Neural progenitor cell (in vitro differentiated cells): ENCODE measurements around the gene HNRNPL. TPM values are rescaled to one million over a fixed set of nuclear protein-coding genes. Genes with fewer than 3 reads are reported as not detected.
A peak's percentile ranks its signal among the peaks of the same experiment; 100 is the strongest.

Experiments used
- DNase-seq: peaks from one replicate; pipeline ENCODE4 v3.0.0-alpha.2; 2016; ENCODE audit warnings: low spot score
- H2AFZ ChIP-seq: fragments of 200-600 bp; sonication (generic); replicated peaks from 2 replicates; pipeline ENCODE4 v1.6.1; 2016; ENCODE audit warnings: antibody characterized with exemption
- H3F3A ChIP-seq: fragments of 200-600 bp; sonication (generic); 2 replicates; pipeline ENCODE4 v1.6.1; 2016; ENCODE audit warnings: antibody characterized with exemption, low read depth
- H3K27ac ChIP-seq: fragments of 200-600 bp; sonication (generic); 2 replicates; pipeline ENCODE4 v1.5.1; 2016; ENCODE audit warnings: mild to moderate bottlenecking
- H3K27me3 ChIP-seq: fragments of 200-600 bp; sonication (generic); 2 replicates; pipeline ENCODE4 v1.6.1; 2016; ENCODE audit warnings: mild to moderate bottlenecking, moderate library complexity
- H3K36me3 ChIP-seq: fragments of 200-600 bp; sonication (generic); 2 replicates; pipeline ENCODE4 v1.5.1; 2016
- H3K4me1 ChIP-seq: fragments of 200-600 bp; sonication (generic); 2 replicates; pipeline ENCODE4 v1.6.1; 2016; ENCODE audit warnings: mixed run types
- H3K4me2 ChIP-seq: fragments of 200-600 bp; sonication (generic); 2 replicates; pipeline ENCODE4 v1.6.1; 2016
- H3K4me3 ChIP-seq: fragments of 200-600 bp; sonication (generic); 2 replicates; pipeline ENCODE4 v1.5.1; 2016
- H3K79me2 ChIP-seq: fragments of 200-600 bp; sonication (generic); 2 replicates; pipeline ENCODE4 v1.6.1; 2016; ENCODE audit warnings: low read depth
- H3K9ac ChIP-seq: fragments of 200-600 bp; sonication (generic); 2 replicates; pipeline ENCODE4 v1.6.1; 2016
- H3K9me3 ChIP-seq: fragments of 200-600 bp; sonication (generic); 2 replicates; pipeline ENCODE4 v1.5.1; 2016; ENCODE audit warnings: low read depth
- H4K20me1 ChIP-seq: fragments of 200-600 bp; sonication (generic); 2 replicates; pipeline ENCODE4 v1.6.1; 2016; ENCODE audit warnings: low read depth
- H3K27ac Mint-ChIP-seq: 3 replicates; pipeline ENCODE4 v1.8.0; 2021; ENCODE audit warnings: mixed read lengths
- H3K27me3 Mint-ChIP-seq: 2 replicates; pipeline ENCODE4 v1.8.0; 2022; ENCODE audit warnings: low read depth, mild to moderate bottlenecking, inconsistent platforms, moderate library complexity, mixed read lengths; ENCODE audit not compliant: insufficient read depth
- H3K36me3 Mint-ChIP-seq: 3 replicates; pipeline ENCODE4 v1.8.0; 2021; ENCODE audit warnings: mixed read lengths
- H3K4me1 Mint-ChIP-seq: 3 replicates; pipeline ENCODE4 v1.8.0; 2021; ENCODE audit warnings: mixed read lengths
- H3K4me3 Mint-ChIP-seq: 3 replicates; pipeline ENCODE4 v1.8.0; 2021; ENCODE audit warnings: mild to moderate bottlenecking, moderate library complexity, mixed read lengths
- H3K9me3 Mint-ChIP-seq: 3 replicates; pipeline ENCODE4 v1.8.0; 2020; ENCODE audit warnings: mixed read lengths
- EZH2 ChIP-seq: fragments of 200-600 bp; sonication (generic); IDR thresholded peaks from 2 replicates; pipeline ENCODE4 v1.6.1; 2017; ENCODE audit warnings: antibody characterized with exemption, mild to moderate bottlenecking, moderate library complexity
- EZH2phosphoT487 ChIP-seq: fragments of 200-600 bp; sonication (generic); IDR thresholded peaks from 2 replicates; pipeline ENCODE4 v1.6.1; 2017; ENCODE audit warnings: antibody characterized with exemption
- total RNA-seq: library from RNA; depleted of rRNA; stranded (reverse); fragments of >200 nt; gene quantifications from 2 replicates; pipeline ENCODE4 v1.2.3, GENCODE V29; 2015; ENCODE audit warnings: low replicate concordance
- TF ChIP-seq, protein P1 (sequence below): fragments of 200-600 bp; sonication (generic); IDR thresholded peaks from 2 replicates; pipeline ENCODE4 v1.5.1; 2017; ENCODE audit warnings: antibody characterized with exemption, mild to moderate bottlenecking

The HNRNPL gene
- total RNA-seq, 1 donor from 2014 or later: 436 TPM

DNA sequence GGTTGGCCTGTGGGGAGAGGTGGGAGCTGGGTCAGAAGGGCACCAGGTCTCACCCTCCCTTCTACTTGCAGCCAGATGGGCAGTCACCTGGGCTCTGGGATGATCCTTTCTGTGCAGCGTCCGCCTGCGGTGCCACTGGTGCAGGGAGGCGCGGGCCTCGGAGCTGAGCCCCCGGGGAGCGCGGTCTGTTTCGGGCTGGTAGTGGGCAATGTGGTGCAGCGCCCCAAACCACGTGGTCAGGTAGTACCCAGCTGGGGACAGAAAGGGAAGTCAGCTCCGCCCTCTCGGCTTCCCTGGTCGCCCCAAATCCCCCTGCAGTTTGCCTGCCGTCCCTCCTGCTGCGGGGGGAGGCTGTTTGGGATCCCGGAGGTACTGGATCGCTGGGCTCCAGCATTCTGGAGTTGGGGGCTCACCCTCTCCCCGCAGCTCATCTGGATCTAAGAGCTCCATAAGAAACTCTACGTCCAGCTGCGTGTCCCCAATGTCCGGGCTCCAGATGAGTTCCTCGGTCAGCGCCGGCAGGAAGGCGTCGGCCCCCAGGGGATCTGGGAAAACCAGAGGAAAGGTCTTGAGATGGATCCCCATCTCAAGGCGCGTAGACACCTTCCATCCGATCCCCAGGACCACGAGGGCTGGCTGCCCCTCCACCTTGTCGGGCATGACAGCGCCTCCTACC lies 19.5 kb upstream of the HNRNPL start:
- no peak for DNase-seq
- peak overlapping the region; percentile 96 for H2AFZ ChIP-seq

DNA sequence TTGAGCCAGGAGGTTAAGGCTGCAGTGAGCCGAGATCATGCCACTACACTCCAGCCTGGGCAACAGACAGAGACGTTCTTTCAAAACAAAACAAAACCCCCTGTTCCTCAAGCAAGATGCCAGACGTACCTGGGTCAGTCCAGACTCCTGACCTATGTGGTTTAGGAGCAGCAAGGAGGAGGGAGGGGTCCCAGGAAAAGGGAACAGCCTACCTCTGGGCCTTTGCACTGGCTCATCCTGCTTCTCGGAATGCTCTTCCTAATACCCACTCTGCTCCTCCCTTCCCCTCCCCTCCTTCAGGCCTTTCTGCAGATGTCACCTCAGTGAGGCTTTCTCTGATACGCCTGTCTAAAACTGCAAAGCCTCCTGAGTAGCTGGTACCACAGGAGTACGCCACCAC lies 18.8 kb upstream of the HNRNPL start:
- H3K79me2 ChIP-seq: no peaks in the 10 kb centered on the region
- H3F3A ChIP-seq: peaks cover 2% of the 10 kb centered on the region
- H2AFZ ChIP-seq: no peak overlapping the region
- Mint-ChIP-seq H3K4me1 (peaks cover 20% of the 10 kb centered on the region), H3K9me3 (peaks cover 4% of the 10 kb centered on the region), H3K27ac (no peak overlapping the region), H3K36me3 (no peaks in the 10 kb centered on the region), H3K27me3 (peaks cover 12% of the 10 kb centered on the region), H3K4me3 (peak overlapping the region; percentile 46)
- H3K9me3 ChIP-seq: no peaks in the 10 kb centered on the region
- no peaks in the 10 kb centered on the region for H4K20me1 ChIP-seq
- no peak overlapping the region for H3K27ac ChIP-seq
- no peak for DNase-seq
- H3K4me3 ChIP-seq: no peak overlapping the region
- H3K27me3 ChIP-seq: peaks cover 17% of the 10 kb centered on the region
- H3K4me1 ChIP-seq: peaks cover 3% of the 10 kb centered on the region
- TF ChIP-seq, protein P1, sequence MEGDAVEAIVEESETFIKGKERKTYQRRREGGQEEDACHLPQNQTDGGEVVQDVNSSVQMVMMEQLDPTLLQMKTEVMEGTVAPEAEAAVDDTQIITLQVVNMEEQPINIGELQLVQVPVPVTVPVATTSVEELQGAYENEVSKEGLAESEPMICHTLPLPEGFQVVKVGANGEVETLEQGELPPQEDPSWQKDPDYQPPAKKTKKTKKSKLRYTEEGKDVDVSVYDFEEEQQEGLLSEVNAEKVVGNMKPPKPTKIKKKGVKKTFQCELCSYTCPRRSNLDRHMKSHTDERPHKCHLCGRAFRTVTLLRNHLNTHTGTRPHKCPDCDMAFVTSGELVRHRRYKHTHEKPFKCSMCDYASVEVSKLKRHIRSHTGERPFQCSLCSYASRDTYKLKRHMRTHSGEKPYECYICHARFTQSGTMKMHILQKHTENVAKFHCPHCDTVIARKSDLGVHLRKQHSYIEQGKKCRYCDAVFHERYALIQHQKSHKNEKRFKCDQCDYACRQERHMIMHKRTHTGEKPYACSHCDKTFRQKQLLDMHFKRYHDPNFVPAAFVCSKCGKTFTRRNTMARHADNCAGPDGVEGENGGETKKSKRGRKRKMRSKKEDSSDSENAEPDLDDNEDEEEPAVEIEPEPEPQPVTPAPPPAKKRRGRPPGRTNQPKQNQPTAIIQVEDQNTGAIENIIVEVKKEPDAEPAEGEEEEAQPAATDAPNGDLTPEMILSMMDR: no peak
- no peaks in the 10 kb centered on the region for H3K36me3 ChIP-seq
- H3K9ac ChIP-seq: no peak overlapping the region
- no peak overlapping the region for H3K4me2 ChIP-seq

More for the DNA sequence above, 19.5 kb upstream of the HNRNPL start:
- Histone ChIP-seq H4K20me1 (no peaks in the 10 kb centered on the region), H3K9me3 (no peaks in the 10 kb centered on the region), H3K4me3 (peak overlapping the region; percentile 28), H3K27me3 (peaks cover 17% of the 10 kb centered on the region), H3K4me1 (peaks cover 3% of the 10 kb centered on the region), H3K36me3 (no peaks in the 10 kb centered on the region), H3K9ac (no peak overlapping the region), H3K27ac (no peak overlapping the region), H3K79me2 (no peaks in the 10 kb centered on the region), H3F3A (peaks cover 2% of the 10 kb centered on the region), H3K4me2 (peak overlapping the region; percentile 64)
- Mint-ChIP-seq H3K36me3 (no peaks in the 10 kb centered on the region), H3K27me3 (peaks cover 14% of the 10 kb centered on the region), H3K4me1 (peaks cover 20% of the 10 kb centered on the region), H3K4me3 (peak overlapping the region; percentile 75), H3K27ac (no peak overlapping the region), H3K9me3 (peaks cover 3% of the 10 kb centered on the region)
- TF ChIP-seq, protein P1: no peak
- TF ChIP-seq EZH2 (no peak), EZH2phosphoT487 (no peak)

DNA sequence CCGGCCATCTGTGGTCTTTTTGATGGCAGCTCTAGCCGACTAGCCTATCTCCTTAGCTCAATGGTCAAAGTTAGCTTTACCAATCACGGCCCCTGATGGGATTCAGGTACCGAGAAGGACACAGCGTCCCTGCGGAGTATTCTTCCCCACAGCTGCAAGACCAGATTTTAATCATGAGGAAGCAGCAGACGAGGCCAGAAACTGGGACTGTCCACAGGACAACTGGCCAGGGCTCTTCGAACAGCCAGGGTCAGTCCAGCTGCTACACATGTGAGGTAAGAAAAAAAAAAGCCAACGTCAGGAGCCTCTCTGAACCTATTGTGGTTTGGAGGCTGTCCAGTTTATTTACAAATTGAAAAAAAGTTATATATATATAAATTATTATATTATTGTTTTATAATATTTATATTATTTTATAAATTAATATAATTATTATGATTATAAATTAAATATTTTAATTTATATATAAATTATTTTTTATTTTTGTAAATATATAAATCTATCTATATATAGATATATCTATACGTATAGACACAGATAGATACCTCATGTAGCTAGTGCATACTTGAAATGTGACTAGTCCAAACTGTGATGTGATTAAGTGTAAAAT lies 17.5 kb upstream of the HNRNPL start:
- DNase-seq: no peak
- H3K79me2 ChIP-seq: no peaks in the 10 kb centered on the region
- no peaks in the 10 kb centered on the region for H4K20me1 ChIP-seq
- H3K4me3 ChIP-seq: no peak overlapping the region
- Mint-ChIP-seq H3K4me3 (no peak overlapping the region), H3K4me1 (peaks cover 16% of the 10 kb centered on the region), H3K27me3 (peaks cover 10% of the 10 kb centered on the region), H3K36me3 (no peaks in the 10 kb centered on the region), H3K27ac (no peak overlapping the region), H3K9me3 (peaks cover 4% of the 10 kb centered on the region)
- peaks cover 4% of the 10 kb centered on the region for H3F3A ChIP-seq
- H3K4me1 ChIP-seq: peaks cover 3% of the 10 kb centered on the region
- H3K36me3 ChIP-seq: no peaks in the 10 kb centered on the region
- no peak overlapping the region for H3K27ac ChIP-seq
- no peak overlapping the region for H3K9ac ChIP-seq
- H2AFZ ChIP-seq: no peak overlapping the region
- H3K4me2 ChIP-seq: no peak overlapping the region
- TF ChIP-seq EZH2phosphoT487 (no peak), EZH2 (no peak)
- TF ChIP-seq, protein P1: no peak
- H3K9me3 ChIP-seq: no peaks in the 10 kb centered on the region
- H3K27me3 ChIP-seq: peaks cover 17% of the 10 kb centered on the region
